NT2/D1 (cell line): ENCODE data around the gene CALU.

Experiments
- YY1 ChIP-seq: IDR thresholded peaks from 2 replicates; pipeline ENCODE4 v1.6.1; 2011; ENCODE audit not compliant: insufficient read length, insufficient read depth
- ZNF274 ChIP-seq: IDR thresholded peaks from 2 replicates; pipeline ENCODE4 v1.6.1; 2011; ENCODE audit warnings: mild to moderate bottlenecking, low read depth, low read length

GRCh38 chr7:128708235-128708634 is 30.9 kb upstream of the CALU start:
- TF ChIP-seq ZNF274 (no peak), YY1 (no peak)
